Tibial nerve (tissue), 4 donors: Measurements from ENCODE around the gene PGC.

Source experiments
- CTCF ChIP-seq, 5 experiments: fragments of 200-600 bp in 3 of 5; fragments of 450-650 bp in 2 of 5; sonication (generic) in 3 of 5; IDR thresholded peaks; one replicate each; pipeline ENCODE4 v1.5.1; 2016 to 2019; ENCODE audit warnings: antibody characterized with exemption in 5 of 5, mild to moderate bottlenecking in 3 of 5, moderate library complexity in 2 of 5
- EP300 ChIP-seq, 2 donors: sonication (generic); formaldehyde crosslinking; IDR thresholded peaks; one replicate each; pipeline ENCODE4 v1.6.1; 2017; ENCODE audit warnings: antibody characterized with exemption in 2 of 2, mild to moderate bottlenecking in 1 of 2
- POLR2A ChIP-seq, 2 donors: fragments of 450-650 bp; IDR thresholded peaks; one replicate each; pipeline ENCODE4 v1.6.1; 2017; ENCODE audit warnings: antibody characterized with exemption in 2 of 2, mild to moderate bottlenecking in 2 of 2, moderate library complexity in 2 of 2

DNA sequence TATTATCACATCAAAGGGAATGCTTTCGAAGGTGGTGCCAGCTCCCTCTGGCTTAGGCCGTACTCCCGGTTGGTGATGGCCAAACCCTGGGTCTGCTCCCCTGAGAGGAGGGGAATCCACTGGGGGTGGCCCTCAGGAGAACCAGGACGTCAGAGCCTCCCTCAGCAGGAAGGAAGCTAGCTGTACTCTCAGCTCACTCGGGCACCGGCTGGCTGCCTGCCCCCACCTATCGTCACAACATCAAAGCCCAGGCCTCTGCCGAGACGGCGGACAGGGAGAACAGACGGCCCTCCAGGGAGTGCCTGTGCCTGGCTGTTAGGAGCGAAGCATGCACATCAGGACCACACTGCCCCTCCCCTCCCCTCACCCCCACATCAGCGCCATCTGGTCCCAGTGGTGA, 9.2 kb upstream of the PGC start:
- TF ChIP-seq CTCF (IDR thresholded peaks at IDR 0.05) (no peak), POLR2A (IDR thresholded peaks at IDR 0.05) (no peak), EP300 (IDR thresholded peaks at IDR 0.05) (no peak)
